HepG2 (cell line): Measurements from ENCODE around the gene MYO9A. TPM values are rescaled to one million over a fixed set of nuclear protein-coding genes. Genes with fewer than 3 reads are reported as not detected.

ENCODE experiments used
- ATF7-NPFF ChIP-seq: sonication (generic); formaldehyde crosslinking; IDR thresholded peaks from 2 replicates; pipeline ENCODE4 v1.8.1; 2023; ENCODE audit warnings: mild to moderate bottlenecking, low read depth, missing genetic modification reagents, moderate library complexity
- BHLHE40 ChIP-seq: IDR thresholded peaks from 2 replicates; pipeline ENCODE4 v1.6.1; 2011; ENCODE audit warnings: low read length, improper control_type of control experiment
- CHD4 ChIP-seq: fragments of 200-600 bp; sonication (generic); IDR thresholded peaks from 2 replicates; pipeline ENCODE4 v1.7.0; 2017; ENCODE audit warnings: mild to moderate bottlenecking, low read length, borderline replicate concordance
- CSRNP1 ChIP-seq: sonication (generic); formaldehyde crosslinking; IDR thresholded peaks from 2 replicates; pipeline ENCODE4 v1.8.1; 2023; ENCODE audit warnings: mild to moderate bottlenecking, missing genetic modification reagents
- MYPOP ChIP-seq: sonication (generic); formaldehyde crosslinking; IDR thresholded peaks from 2 replicates; pipeline ENCODE4 v1.8.1; 2023; ENCODE audit warnings: mild to moderate bottlenecking, moderate library complexity, missing genetic modification reagents
- NFIB ChIP-seq: sonication (generic); formaldehyde crosslinking; IDR thresholded peaks from 2 replicates; pipeline ENCODE4 v1.9.0; 2021; ENCODE audit warnings: missing genetic modification reagents, mild to moderate bottlenecking, borderline replicate concordance
- RBFOX2 ChIP-seq: fragments of 200-400 bp; formaldehyde crosslinking; IDR thresholded peaks from 2 replicates; pipeline ENCODE4 v1.6.1; 2017; ENCODE audit warnings: low read depth, mild to moderate bottlenecking, low read length
- SIN3A ChIP-seq: IDR thresholded peaks from 2 replicates; pipeline ENCODE4 v1.6.1; 2011; ENCODE audit warnings: low read depth, mild to moderate bottlenecking, control low read depth, low read length, borderline replicate concordance
- SRSF1 ChIP-seq: fragments of 200-400 bp; formaldehyde crosslinking; optimal IDR thresholded peaks from 2 replicates; pipeline ENCODE3; 2017; ENCODE audit warnings: mild to moderate bottlenecking, low read depth, low read length, moderate library complexity
- TP53 ChIP-seq: sonication (generic); formaldehyde crosslinking; conservative IDR thresholded peaks from 2 replicates; pipeline ENCODE4 v1.4.0; 2020; ENCODE audit warnings: missing genetic modification reagents
- ZNF614 ChIP-seq: IDR thresholded peaks from 2 replicates; pipeline ENCODE4 v1.6.1; 2018; ENCODE audit warnings: missing biosample characterization, missing genetic modification reagents, inconsistent platforms, borderline replicate concordance
- ZNF646 ChIP-seq: sonication (generic); formaldehyde crosslinking; IDR thresholded peaks from 2 replicates; pipeline ENCODE4 v1.9.0; 2021; ENCODE audit warnings: mild to moderate bottlenecking, missing genetic modification reagents
- polyA plus RNA-seq, 8 experiments: library from polyadenylated mRNA; depleted of rRNA in 3 of 8; stranded (reverse) in 7 of 8; unstranded in 1 of 8; fragments of >200 nt; fragmentation: Illumina TruSeq in 4 of 8; extraction: Trizol in 4 of 8; gene quantifications; 2 replicates each; pipeline versions ENCODE4 v1.2.1 to v1.2.3, GENCODE V29; 2011 to 2016; ENCODE audit warnings: low read depth in 4 of 8, missing spikeins in 1 of 8, mixed read lengths in 1 of 8; ENCODE audit not compliant: insufficient read depth in 1 of 8
- total RNA-seq, 5 experiments: library from RNA; depleted of rRNA; stranded (reverse); fragments of >200 nt; fragmentation: Illumina TruSeq; extraction: Trizol; gene quantifications; 2 replicates each; pipeline ENCODE4 v1.2.3, GENCODE V29; 2016; ENCODE audit warnings: low read depth in 1 of 5
- TF ChIP-seq, protein P1 (sequence below): IDR thresholded peaks from 2 replicates; pipeline ENCODE4 v1.6.1; 2016; ENCODE audit warnings: missing genetic modification reagents, missing compliant biosample characterization
- TF ChIP-seq, protein P2 (sequence below): sonication (generic); formaldehyde crosslinking; IDR thresholded peaks from 2 replicates; pipeline ENCODE4 v1.8.1; 2023; ENCODE audit warnings: missing genetic modification reagents, mild to moderate bottlenecking, borderline replicate concordance
- TF ChIP-seq, protein P3 (sequence below): sonication (generic); formaldehyde crosslinking; conservative IDR thresholded peaks from 2 replicates; pipeline ENCODE4 v1.4.0; 2020; ENCODE audit warnings: missing genetic modification reagents
- TF ChIP-seq, protein P4 (sequence below): IDR thresholded peaks from 2 replicates; pipeline ENCODE4 v1.6.1; 2016; ENCODE audit warnings: low read depth, borderline replicate concordance

Gene MYO9A
- total and polyA plus RNA-seq, 2 of the 13 experiments (the other 11 are each of a cell fraction or from before 2014, with no cell fraction given): 4.8 to 15.3 TPM

DNA sequence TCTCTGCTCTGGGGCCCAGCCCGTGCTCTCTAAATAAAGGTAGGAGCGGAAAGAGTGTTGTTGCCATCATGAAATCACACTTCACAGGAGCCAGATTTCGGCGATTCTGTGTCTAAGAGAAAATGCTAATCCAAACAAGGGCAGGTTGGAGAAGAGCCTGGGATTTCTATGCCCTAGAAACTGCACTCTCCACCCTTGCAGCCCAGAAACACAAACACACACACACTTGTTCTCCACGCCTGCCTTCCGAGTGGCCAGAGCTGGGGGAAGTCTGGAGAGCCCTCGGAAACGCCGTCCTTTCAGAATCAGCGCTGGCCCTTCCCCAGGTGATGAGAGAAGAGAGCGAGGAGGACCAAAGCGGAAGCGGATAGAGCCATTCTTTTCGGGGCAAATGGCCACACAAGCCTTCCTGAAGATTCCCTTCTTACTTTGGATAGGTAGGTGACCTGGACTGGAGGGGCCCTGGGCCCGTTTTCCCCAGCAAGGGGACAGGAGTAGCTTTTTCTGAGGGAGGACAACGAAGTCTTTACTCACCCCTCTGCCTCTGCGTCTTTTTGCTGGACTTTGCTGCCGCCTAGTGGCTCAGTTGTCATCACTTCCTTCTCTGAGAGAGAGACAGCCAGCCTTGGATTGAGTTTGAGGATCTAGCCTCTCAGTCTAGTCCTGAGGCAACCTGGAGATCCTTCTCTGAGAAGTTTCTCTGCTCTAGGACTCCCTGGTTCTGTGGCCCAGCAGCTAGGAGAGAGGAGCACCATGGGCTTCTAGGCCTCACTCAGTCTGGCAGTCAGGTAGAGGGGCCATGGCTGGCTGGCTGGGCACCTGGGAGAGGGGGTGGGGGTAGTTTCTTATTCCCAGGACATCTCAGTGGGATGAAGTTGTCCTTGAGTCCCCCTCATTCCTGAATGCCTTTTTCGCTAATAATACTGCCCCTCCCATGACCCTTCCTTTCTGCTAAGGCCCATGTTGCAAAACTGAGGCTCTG lies 38.0 kb upstream of the MYO9A start (continued):
- TF ChIP-seq ZNF646 (CRISPR knock-in tag): no peak
- no peak for TF ChIP-seq BHLHE40
- TF ChIP-seq NFIB (CRISPR knock-in tag): no peak
- TF ChIP-seq TP53 (CRISPR knock-in tag): no peak
- TF ChIP-seq CSRNP1: no peak
- TF ChIP-seq, protein P1, sequence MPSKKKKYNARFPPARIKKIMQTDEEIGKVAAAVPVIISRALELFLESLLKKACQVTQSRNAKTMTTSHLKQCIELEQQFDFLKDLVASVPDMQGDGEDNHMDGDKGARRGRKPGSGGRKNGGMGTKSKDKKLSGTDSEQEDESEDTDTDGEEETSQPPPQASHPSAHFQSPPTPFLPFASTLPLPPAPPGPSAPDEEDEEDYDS (CRISPR knock-in tag): no peak
- no peak for TF ChIP-seq SRSF1
- no peak for TF ChIP-seq CHD4
- TF ChIP-seq ATF7-NPFF (CRISPR knock-in tag): no peak
- no peak for TF ChIP-seq RBFOX2
- no peak for TF ChIP-seq SIN3A
- TF ChIP-seq, protein P2, sequence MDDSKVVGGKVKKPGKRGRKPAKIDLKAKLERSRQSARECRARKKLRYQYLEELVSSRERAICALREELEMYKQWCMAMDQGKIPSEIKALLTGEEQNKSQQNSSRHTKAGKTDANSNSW (CRISPR knock-in tag): no peak
- TF ChIP-seq MYPOP (CRISPR knock-in tag): no peak
- TF ChIP-seq, protein P3, sequence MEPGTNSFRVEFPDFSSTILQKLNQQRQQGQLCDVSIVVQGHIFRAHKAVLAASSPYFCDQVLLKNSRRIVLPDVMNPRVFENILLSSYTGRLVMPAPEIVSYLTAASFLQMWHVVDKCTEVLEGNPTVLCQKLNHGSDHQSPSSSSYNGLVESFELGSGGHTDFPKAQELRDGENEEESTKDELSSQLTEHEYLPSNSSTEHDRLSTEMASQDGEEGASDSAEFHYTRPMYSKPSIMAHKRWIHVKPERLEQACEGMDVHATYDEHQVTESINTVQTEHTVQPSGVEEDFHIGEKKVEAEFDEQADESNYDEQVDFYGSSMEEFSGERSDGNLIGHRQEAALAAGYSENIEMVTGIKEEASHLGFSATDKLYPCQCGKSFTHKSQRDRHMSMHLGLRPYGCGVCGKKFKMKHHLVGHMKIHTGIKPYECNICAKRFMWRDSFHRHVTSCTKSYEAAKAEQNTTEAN (CRISPR knock-in tag): no peak
- TF ChIP-seq, protein P4, sequence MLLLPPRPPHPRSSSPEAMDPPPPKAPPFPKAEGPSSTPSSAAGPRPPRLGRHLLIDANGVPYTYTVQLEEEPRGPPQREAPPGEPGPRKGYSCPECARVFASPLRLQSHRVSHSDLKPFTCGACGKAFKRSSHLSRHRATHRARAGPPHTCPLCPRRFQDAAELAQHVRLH: peak; percentile 79; the same call in 1 of the 2 replicates
- no peak for TF ChIP-seq ZNF614
